ENCODE measurements around the gene SPTBN1.

The SPTBN1 gene

DNA sequence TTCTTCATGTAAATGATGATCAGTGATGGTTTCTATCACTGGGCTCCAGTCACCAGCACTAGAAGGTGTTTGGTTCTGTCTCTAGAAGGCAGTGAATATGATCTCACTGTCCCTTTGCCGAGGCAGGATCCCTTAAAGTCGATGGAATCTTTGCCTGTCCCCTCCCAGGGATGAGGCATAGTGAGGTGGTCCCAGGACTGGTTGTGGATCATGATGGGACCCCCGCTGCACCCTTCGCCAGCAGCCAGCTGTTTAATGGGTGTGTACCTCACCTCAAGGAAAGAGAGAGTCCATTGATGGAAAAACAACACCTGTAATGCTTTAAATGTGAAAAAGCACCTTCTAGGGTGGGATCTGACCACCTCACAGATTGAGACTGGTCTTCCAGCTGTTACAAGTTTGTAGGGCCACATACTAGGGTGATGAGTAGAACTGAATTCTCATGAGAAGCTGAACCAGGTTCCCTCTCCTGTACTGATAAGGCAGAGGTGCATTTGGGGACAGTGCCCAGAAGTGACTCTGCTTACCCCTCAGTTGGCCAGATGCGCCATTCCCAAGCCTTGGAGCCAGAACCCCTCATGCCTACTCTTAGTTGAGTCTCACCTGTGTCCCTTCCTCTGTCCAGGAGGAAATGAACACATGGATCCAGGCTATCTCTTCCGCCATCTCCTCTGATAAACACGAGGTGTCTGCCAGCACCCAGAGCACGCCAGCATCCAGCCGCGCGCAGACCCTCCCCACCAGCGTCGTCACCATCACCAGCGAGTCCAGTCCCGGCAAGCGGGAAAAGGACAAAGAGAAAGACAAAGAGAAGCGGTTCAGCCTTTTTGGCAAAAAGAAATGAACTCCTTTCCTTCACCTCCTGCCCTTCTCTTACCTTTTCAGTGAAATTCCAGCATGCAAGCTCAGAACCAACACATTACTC lies 211.9 kb downstream of the SPTBN1 start:
- DNase-seq: no peak

DNA sequence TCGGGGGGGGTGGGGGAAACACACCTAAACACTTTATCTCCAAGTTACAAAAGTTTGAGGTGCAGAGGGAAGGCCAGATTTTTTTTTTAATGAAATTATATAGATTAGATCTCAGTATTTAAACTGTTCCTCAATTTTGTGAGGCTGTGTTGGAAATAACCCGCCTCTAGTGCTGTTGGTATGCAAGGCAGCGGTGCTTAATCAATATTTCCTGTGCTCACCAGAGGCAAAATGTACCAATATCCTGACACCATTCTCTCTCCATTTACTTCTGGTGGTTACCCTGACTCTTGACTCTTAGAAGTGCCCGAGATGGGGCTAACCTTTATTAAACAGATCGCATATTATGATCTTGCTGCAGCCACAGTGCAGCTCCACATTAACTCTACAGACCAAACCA lies 212.6 kb downstream of the SPTBN1 start:
- no peak for DNase-seq

DNA sequence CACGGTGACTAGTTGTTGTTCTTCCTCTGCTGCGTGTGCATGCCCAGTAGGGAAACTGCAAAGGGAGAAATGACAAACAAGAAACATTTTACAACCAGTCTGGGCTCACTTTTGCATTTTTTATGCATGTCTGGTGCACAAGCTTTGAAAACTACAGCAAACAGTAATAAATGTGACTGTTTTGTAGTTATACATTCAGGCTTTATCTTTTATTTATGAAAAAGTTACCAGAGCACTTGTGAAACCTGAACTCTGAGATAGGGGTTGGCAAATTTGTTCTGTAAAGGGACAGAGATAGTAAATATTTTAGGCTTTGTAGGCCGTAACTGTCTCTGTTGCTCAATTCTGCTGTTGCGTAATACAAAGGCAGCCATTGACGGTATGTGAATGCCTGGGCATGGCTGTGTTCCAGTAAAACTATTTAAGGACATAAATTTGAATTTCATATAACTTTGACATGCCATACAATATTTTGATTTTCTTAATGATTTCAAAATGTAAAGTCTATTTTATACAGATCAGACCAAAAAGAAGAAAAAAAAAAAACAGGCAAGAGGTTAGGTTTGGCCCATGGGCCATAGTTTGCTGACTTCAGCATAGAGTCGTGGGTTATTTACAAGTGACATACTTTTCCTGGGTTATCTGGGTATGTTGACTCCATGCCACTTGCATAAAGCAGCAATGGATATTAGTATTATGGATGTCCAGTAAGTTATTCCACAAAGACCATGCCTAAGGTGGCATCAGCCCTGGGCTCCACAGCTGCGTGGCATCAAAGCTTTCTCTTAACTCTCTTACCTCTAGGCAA lies 213.8 kb downstream of the SPTBN1 start:
- DNase-seq: peak in 3 of 56 donors; percentile 10 to 31 (median 13)

DNA sequence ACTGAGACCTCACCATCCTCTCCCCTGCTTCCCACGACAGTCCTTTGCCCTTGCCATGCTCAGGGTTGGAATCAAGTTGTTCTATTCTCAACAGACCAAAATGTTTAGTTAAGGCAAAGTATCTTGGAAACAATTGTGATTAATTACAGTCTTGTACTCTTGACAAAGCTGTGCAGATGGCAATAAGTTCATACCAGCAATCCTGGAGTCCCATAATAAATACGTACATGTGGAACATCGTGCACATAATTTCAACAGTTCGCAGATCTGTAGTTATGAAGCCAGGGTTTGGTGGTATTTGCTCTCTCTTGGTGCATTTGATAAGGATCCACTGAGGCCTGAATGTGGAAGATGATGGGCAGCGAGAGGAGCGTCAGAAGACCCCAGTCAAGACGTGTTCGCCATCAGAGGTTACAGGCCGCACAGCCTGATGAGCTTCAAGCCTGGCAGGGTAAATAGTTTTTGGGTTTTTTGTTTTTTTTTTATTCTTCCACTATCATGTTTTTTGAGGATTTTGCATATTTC lies 214.4 kb downstream of the SPTBN1 start:
- DNase-seq: no peak

DNA sequence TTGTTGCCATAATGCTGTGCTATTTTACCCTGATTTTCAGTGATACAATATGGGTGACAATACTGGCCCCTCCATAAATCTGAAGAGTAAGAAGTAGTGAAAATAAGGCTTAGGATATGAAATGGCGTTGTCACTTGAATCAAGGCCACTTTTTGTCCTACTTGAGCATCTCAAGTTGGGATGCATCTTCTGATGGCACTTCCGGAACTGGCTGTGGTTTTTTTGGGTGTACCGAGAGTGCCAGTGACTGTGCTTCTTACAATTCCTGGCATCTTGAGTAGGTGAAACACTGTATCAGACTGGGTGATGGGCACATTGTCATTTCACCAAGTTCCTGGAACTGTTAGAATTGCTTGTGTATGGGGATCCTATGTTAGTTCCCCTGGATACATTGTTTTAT lies 214.9 kb downstream of the SPTBN1 start:
- DNase-seq: no peak

DNA sequence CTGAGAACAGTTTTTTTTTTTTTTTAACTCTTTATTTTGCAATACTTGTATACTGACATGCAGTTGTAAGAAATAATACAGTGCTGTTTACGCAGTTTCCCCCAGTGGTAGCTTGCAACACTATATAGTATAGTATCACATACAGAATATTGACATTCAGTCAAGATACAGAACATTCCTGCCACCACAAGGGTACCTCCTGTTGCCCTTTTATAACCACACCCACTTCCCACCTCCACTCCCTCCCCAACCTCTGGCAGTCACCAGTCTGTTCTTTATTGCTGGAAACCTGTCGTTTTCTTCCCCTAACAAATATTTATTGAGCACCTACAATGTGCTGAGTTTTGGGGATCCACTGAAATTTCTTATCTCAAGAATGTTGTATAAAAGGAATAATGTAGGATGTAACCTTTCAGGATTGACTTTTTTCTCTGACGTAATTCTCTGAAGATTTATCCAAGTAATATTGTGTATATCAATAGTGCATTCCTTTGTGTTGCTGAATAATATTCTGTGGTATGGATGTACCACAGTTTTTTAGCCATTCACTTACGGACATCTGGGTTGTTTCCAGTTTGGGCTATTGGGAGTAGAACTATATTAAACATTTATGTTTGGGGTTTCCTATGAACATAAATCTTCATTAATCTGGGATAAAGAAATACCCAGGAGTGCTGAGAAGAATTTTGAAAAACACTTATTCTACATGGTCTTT lies 215.9 kb downstream of the SPTBN1 start:
- no peak for DNase-seq

- DNase-seq: no peak
Measured at GRCh38 chr2:54672590-54673456, 216.7 kb downstream of the SPTBN1 start.

- DNase-seq: peak in 2 of 56 donors; percentile 11 to 39
Measured at GRCh38 chr2:54673501-54673998, 217.4 kb downstream of the SPTBN1 start.

GRCh38 chr2:54675281-54675680 lies 219.2 kb downstream of the SPTBN1 start:
- DNase-seq: no peak

- no peak for DNase-seq
Measured at GRCh38 chr2:54675738-54676137, 219.6 kb downstream of the SPTBN1 start.

- DNase-seq: no peak
Measured at GRCh38 chr2:54676656-54677055, 220.5 kb downstream of the SPTBN1 start.

- DNase-seq: no peak
Measured at GRCh38 chr2:54677476-54678265, 221.5 kb downstream of the SPTBN1 start.

DNA sequence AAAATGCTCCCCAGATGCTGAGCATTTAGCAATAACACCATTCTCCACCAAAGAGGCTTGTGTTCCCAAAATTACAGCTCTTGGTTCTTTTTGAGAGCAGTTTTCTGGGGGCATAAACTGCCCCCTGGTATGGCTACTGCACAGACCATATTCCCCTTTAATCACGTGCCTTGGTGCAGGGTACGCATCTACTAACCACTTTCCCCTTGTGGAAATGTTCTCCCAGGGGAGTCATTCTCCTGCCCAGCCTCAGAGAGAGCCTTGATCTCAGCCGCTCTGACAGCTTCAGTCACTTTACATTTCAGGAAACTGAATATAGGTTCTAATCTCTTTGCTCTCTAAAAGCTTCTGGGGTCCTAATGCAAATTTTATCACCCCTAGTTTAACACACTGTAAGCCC lies 222.6 kb downstream of the SPTBN1 start:
- DNase-seq: no peak

DNA sequence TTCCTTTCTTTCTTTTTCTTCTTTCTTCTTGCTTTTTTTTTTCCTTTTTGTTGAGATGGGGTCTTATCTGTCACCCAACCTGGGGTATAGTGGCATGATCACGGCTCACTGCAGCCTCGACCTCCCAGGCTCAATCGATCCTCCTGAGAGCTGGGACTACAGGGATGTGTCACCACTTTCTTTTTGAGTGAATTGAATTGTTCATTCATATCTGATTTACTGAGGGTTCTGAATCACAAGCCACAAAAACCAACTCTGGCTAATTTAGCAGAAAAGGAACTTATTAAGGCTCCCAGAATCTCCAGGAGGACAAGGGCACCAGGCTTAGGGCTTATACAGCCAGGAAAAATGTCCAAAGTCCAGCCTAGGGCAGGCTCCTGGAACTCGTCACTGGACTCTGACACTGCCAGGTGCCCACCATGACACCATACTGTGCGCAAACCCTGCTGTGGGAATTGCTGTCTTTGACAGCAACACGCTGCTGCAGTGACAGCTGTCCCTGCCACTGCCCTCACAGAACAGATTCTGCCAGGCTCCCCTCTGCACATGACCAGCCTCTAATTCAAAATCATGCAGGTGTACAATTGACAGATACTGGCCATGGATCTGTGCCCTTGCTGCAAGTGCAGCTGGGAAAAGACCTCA lies 224.4 kb downstream of the SPTBN1 start:
- no peak for DNase-seq

DNA sequence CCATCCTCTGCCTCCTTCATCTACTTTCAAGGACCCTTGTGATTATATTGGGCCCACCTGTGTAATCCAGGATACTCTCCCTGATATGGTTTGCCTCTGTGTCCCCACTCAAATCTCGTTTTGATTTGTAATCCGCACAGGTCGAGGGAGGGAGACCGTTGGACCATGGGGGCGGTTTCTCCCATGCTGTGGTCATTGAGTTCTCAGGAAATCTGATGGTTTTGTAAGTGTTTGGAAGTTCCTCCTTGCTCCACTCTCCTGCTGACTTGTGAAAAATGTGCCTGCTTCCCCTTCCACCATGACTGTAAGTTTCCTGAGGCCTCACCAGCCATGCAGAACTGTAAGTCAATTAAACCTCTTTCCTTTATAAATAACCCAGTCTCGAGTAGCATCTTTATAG lies 225.3 kb downstream of the SPTBN1 start:
- DNase-seq: no peak

DNA sequence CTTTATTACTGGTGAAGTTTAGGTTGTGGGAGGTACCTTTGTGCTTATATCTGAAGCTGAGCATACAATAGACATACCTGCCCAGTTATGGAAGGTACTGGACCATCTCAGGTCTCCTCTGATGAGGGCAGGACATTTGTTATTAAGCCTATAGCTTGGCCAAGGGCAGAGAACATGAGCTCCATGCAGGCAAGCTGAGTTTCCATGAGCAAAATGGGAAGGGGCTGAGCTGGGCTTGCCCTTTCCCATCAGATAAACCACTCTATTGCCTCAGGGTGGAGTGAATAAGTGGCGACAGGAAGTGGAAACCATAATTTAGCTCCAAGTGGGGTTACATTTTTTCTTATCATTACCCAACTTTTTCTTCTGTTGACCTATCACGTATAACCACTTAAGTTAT lies 227.5 kb downstream of the SPTBN1 start:
- DNase-seq: no peak

- DNase-seq: no peak
Measured at GRCh38 chr2:54685263-54685775, 229.2 kb downstream of the SPTBN1 start.

DNA sequence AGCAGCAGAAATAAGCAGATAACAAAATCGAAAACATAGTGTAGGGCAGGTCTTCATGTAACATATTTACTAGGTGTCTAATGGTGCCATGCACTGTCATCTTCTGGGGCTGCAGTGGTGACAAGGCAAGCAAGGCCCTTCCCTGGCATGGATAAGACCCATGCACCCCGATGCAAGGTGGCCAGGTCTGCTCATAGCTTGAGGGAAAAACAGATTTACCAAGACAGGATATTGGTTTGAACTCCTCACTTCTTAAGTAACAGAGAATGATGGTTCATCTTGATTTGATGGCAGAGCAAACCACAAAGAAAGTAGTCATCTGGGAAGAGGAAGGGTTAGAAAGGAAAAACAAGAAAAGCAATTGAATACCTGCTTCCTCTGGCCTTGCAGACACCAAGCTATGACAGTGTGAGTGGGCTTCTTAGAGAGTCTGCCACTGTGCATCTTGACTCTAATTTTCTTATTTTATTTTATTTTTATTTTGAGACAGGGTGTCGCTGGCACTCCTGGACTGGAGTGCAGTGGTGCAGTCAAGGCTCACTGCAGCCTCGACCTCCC lies 231.5 kb downstream of the SPTBN1 start:
- no peak for DNase-seq
